CD4-positive, alpha-beta memory T cell (primary cell): ENCODE data around the gene CLIC1. TPM values are rescaled to one million over a fixed set of nuclear protein-coding genes. Genes with fewer than 3 reads are reported as not detected.
A peak's percentile ranks its signal among the peaks of the same experiment; 100 is the strongest.

Experiments
- CTCF ChIA-PET: fragments of 350-600 bp; sonication (Branson Sonifier 250); formaldehyde crosslinking; loops from one replicate; lab custom pipeline; 2021; ENCODE audit warnings: inconsistent platforms; ENCODE audit not compliant: partially characterized antibody; lab: Charles Lee
- POLR2A ChIA-PET: fragments of 350-600 bp; sonication (Branson Sonifier 250); formaldehyde crosslinking; loops from one replicate; lab custom pipeline; 2021; ENCODE audit not compliant: partially characterized antibody; lab: Charles Lee
- DNase-seq, 5 donors: peaks; one replicate each; pipeline versions ENCODE4 v3.0.0 to v3.0.0-alpha.2; 2020 to 2022; ENCODE audit warnings: mixed read lengths in 1 of 5
- H3K27ac ChIP-seq: one replicate; pipeline ENCODE4 v1.7.0; 2013; ENCODE audit warnings: low read depth, low read length
- H3K27me3 ChIP-seq: 2 replicates; pipeline ENCODE4 v1.7.0; 2013; ENCODE audit warnings: mild to moderate bottlenecking, low read length, moderate library complexity; ENCODE audit not compliant: insufficient read depth
- H3K36me3 ChIP-seq: 2 replicates; pipeline ENCODE4 v1.7.0; 2013; ENCODE audit warnings: mild to moderate bottlenecking, low read length, moderate library complexity; ENCODE audit not compliant: insufficient read depth
- H3K4me1 ChIP-seq: 2 replicates; pipeline ENCODE4 v1.7.0; 2013; ENCODE audit warnings: mild to moderate bottlenecking, low read length, moderate library complexity; ENCODE audit not compliant: insufficient read depth
- H3K4me3 ChIP-seq, 2 donors: one replicate each; pipeline ENCODE4 v1.7.0; 2013; ENCODE audit warnings: low read length in 2 of 2, mild to moderate bottlenecking in 1 of 2
- H3K9me3 ChIP-seq, 2 donors: one replicate each; pipeline ENCODE4 v1.7.0; 2013; ENCODE audit warnings: low read length in 2 of 2, control low read depth in 1 of 2; ENCODE audit not compliant: control insufficient read depth in 1 of 2
- H3K27ac Mint-ChIP-seq, 7 donors: one replicate each; pipeline ENCODE4 v1.8.0; 2020 to 2021; ENCODE audit warnings: mixed read lengths in 7 of 7, mild to moderate bottlenecking in 6 of 7, inconsistent platforms in 3 of 7, moderate library complexity in 3 of 7
- H3K27me3 Mint-ChIP-seq, 2 donors: one replicate each; pipeline ENCODE4 v1.8.0; 2020 to 2021; ENCODE audit warnings: mixed read lengths in 2 of 2
- H3K36me3 Mint-ChIP-seq, 2 donors: one replicate each; pipeline ENCODE4 v1.8.0; 2020 to 2021; ENCODE audit warnings: mixed read lengths in 2 of 2, inconsistent platforms in 1 of 2, mild to moderate bottlenecking in 1 of 2
- H3K4me1 Mint-ChIP-seq, 4 donors: one replicate each; pipeline ENCODE4 v1.8.0; 2020 to 2021; ENCODE audit warnings: mixed read lengths in 4 of 4, mild to moderate bottlenecking in 1 of 4
- H3K4me3 Mint-ChIP-seq, 8 donors: one replicate each; pipeline ENCODE4 v1.8.0; 2020 to 2021; ENCODE audit warnings: mixed read lengths in 8 of 8, mild to moderate bottlenecking in 7 of 8, moderate library complexity in 6 of 8, inconsistent platforms in 3 of 8
- H3K9me3 Mint-ChIP-seq, 8 donors: one replicate each; pipeline ENCODE4 v1.8.0; 2020 to 2021; ENCODE audit warnings: mixed read lengths in 8 of 8, mild to moderate bottlenecking in 5 of 8, inconsistent platforms in 3 of 8, moderate library complexity in 1 of 8
- intact Hi-C: fragments of 100-400 bp; cut with micrococcal nuclease; formaldehyde crosslinking; loops from one replicate; pipeline ENCODE4 v1.15.1; 2023
- polyA plus RNA-seq, 2 donors: library from polyadenylated mRNA; unstranded; fragments of 300-500 nt; fragmentation: Illumina TruSeq; gene quantifications; one replicate each; pipeline ENCODE4 v1.2.3, GENCODE V29; 2021
- total RNA-seq, 2 experiments: library from RNA; stranded (reverse); gene quantifications; one replicate each; pipeline ENCODE4 v1.2.3, GENCODE V29; 2021

The CLIC1 gene
- total and polyA plus RNA-seq, 4 experiments from 2014 or later, result 91.0 to 601 (median 280) TPM

- Histone ChIP-seq H3K4me1 (peaks cover 33% of the 10 kb centered on the region), H3K4me3 (peak overlapping the region; percentile 70 to 82), H3K36me3 (peaks cover 22% of the 10 kb centered on the region), H3K27ac (peak overlapping the region; percentile 97), H3K9me3 (no peaks in the 10 kb centered on the region), H3K27me3 (no peaks in the 10 kb centered on the region)
- Mint-ChIP-seq H3K9me3 (peaks cover 0 to 5% (median 0%) of the 10 kb centered on the region in 8 donors), H3K4me3 (peak overlapping the region; percentile 97 to 99 (median 98)), H3K4me1 (peaks cover 25 to 49% (median 39%) of the 10 kb centered on the region in 4 donors), H3K27me3 (no peaks in the 10 kb centered on the region), H3K27ac (peak overlapping the region; percentile 93 to 99 (median 98)), H3K36me3 (peaks cover 14 to 29% of the 10 kb centered on the region in 2 donors)
- intact Hi-C loops, result loop anchor here (2.0 kb wide), 2 partner anchors 22 to 36 kb away; partner anchors contain the start of gene LY6G5C
- DNase-seq, result peak in 1 of 5 donors; percentile 7
- POLR2A ChIA-PET, result interaction anchor here (0.7 to 2.7 kb wide), 26 partner anchors 9 to 1269 kb away, joined by 3 to 22 read pairs (median 7); partner anchors contain the start of genes BAG6, CLIC1, CSNK2B and DDAH2
- CTCF ChIA-PET, result interaction anchor here (1.0 to 3.2 kb wide), 3 partner anchors 27 to 128 kb away, joined by 4 to 11 read pairs (median 8); partner anchors contain the start of gene DDAH2
Measured at GRCh38 chr6:31702405-31702818, 33.9 kb downstream of the CLIC1 start.

DNA sequence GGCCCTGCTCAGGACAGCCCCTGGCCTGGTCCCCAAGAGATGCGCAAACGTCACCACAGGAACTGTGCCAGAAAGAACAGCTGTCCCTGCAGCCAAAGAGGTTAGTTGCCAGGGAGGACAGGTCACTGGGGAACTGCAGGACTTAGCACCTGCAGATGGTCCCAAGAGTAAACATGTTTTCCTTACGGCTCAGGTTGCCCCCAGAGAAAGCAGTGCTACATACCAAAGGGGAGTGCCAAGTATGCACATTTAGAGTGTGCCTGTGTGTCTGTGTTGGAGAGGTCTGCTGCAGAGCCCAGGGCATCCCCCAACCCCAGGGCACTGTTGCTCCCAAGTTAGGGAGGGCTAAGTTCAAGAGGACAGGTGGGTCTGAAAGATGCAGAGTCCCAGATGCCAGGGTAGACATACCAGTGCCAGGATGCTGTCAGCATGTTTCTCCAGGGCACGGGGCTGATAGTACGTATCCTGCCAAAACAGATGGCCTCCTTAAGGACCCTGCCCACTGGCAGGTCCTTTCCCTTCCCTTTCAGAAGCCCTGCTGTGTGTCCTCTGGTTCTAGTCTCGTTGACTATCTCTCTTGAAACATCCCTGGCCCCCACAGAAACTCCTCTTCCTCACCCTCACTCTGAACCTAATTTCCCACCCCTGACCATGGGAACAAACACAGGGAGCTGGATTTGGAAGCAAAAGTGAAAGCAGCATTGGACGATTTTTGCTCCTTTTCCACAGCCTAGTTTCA is 34.5 kb downstream of the CLIC1 start:
- Histone ChIP-seq H3K27ac (peak overlapping the region; percentile 97), H3K4me3 (peak overlapping the region; percentile 70 to 82), H3K27me3 (no peaks in the 10 kb centered on the region), H3K9me3 (no peaks in the 10 kb centered on the region), H3K36me3 (peaks cover 27% of the 10 kb centered on the region), H3K4me1 (peaks cover 35% of the 10 kb centered on the region)
- ChIA-PET CTCF (interaction anchor here (2.1 to 3.2 kb wide), 2 partner anchors 28 to 129 kb away, joined by 8 to 11 read pairs; partner anchors contain the start of gene DDAH2), POLR2A (interaction anchor here (0.9 to 2.7 kb wide), 14 partner anchors 8 to 200 kb away, joined by 3 to 22 read pairs (median 11); partner anchors contain the start of genes BAG6, CSNK2B, GPANK1 and HSPA1A)
- Mint-ChIP-seq H3K36me3 (peaks cover 20 to 35% of the 10 kb centered on the region in 2 donors), H3K27me3 (no peaks in the 10 kb centered on the region), H3K9me3 (peaks cover 0 to 5% (median 0%) of the 10 kb centered on the region in 8 donors), H3K4me1 (peaks cover 25 to 53% (median 41%) of the 10 kb centered on the region in 4 donors), H3K27ac (peak overlapping the region; percentile 93 to 99 (median 98)), H3K4me3 (peak overlapping the region; percentile 97 to 99 (median 98))
- intact Hi-C loops, result loop anchor here (2.0 kb wide), 2 partner anchors 21 to 37 kb away; partner anchors contain the start of gene LY6G5C
- no peak for DNase-seq

- ChIA-PET CTCF (no interaction called here), POLR2A (interaction anchor here (1.1 to 2.7 kb wide), 2 partner anchors 127 to 162 kb away, joined by 3 to 9 read pairs; partner anchors contain the start of gene NEU1)
- intact Hi-C loops, result no loop called here
- Histone ChIP-seq H3K4me3 (no peak overlapping the region), H3K4me1 (peaks cover 35% of the 10 kb centered on the region), H3K27ac (peak overlapping the region; percentile 97), H3K9me3 (no peaks in the 10 kb centered on the region), H3K27me3 (no peaks in the 10 kb centered on the region), H3K36me3 (peaks cover 31% of the 10 kb centered on the region)
- DNase-seq, result no peak
- Mint-ChIP-seq H3K27me3 (no peaks in the 10 kb centered on the region), H3K27ac (peak overlapping the region; percentile 64 to 99 (median 81)), H3K36me3 (peaks cover 24 to 41% of the 10 kb centered on the region in 2 donors), H3K9me3 (peaks cover 0 to 5% (median 0%) of the 10 kb centered on the region in 8 donors), H3K4me3 (peak overlapping the region; percentile 72 to 99 (median 98)), H3K4me1 (peaks cover 25 to 53% (median 41%) of the 10 kb centered on the region in 4 donors)
Measured at GRCh38 chr6:31700740-31701401, 35.5 kb downstream of the CLIC1 start.

DNA sequence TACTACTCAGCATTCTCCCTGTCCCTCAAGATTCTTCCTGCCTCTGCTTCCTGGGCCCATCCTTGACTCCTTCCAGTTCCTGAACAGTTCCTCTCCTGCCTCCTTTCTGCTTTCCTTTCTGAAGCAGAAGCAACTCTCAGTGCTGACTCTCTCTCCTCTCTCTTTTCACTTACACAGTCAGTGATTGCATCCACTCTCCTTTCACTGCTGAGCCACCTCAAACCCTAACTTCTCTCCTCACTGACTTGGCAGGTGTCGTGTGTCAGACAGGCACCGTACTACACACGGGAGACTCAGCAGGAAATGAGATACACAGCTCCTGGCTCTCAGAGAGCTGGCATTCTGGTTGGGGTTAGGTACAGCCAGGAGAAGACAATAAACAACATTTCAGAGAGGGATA is 38.8 kb downstream of the CLIC1 start:
- Histone ChIP-seq H3K36me3 (peaks cover 53% of the 10 kb centered on the region), H3K27me3 (no peaks in the 10 kb centered on the region), H3K9me3 (no peaks in the 10 kb centered on the region), H3K27ac (no peak overlapping the region), H3K4me3 (no peak overlapping the region), H3K4me1 (peaks cover 28% of the 10 kb centered on the region)
- no peak for DNase-seq
- ChIA-PET POLR2A (no interaction called here), CTCF (no interaction called here)
- Mint-ChIP-seq H3K9me3 (peaks cover 0 to 3% (median 0%) of the 10 kb centered on the region in 8 donors), H3K27ac (peak overlapping the region; percentile 15 to 88 (median 74)), H3K36me3 (peaks cover 30 to 58% of the 10 kb centered on the region in 2 donors), H3K4me1 (peaks cover 23 to 39% (median 31%) of the 10 kb centered on the region in 4 donors), H3K4me3 (no peak overlapping the region), H3K27me3 (no peaks in the 10 kb centered on the region)
- intact Hi-C loops, result no loop called here

DNA sequence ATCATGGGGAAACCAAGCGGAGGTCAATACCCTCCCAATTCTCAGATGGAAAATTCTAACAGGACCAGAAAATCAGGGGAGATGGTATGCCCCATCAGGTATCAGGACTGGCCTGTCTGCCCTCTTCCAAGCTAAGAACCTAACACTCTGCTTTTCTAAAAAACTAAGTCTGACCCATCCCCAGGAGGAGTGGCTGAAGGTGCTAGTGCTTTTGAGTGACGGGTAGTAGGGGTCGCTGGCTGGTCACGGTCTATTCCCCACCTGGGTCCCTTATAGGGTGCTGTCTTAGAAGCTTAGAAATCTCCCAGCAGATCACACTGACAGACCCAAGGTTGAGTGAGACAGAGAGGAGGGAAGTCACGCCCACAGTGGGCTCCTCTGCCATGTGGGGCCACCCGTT is 42.8 kb downstream of the CLIC1 start:
- no peak for DNase-seq
- H3K27ac ChIP-seq, result no peak overlapping the region
- Mint-ChIP-seq H3K4me1 (peaks cover 8 to 13% (median 10%) of the 10 kb centered on the region in 4 donors), H3K27ac (no peak overlapping the region), H3K27me3 (no peaks in the 10 kb centered on the region), H3K36me3 (peaks cover 30 to 69% of the 10 kb centered on the region in 2 donors), H3K9me3 (no peaks in the 10 kb centered on the region), H3K4me3 (no peak overlapping the region)
- POLR2A ChIA-PET, result interaction anchor here (0.7 to 3.0 kb wide), 5 partner anchors 9 to 181 kb away, joined by 3 to 15 read pairs (median 5); partner anchors contain the start of gene ABHD16A
- peaks cover 59% of the 10 kb centered on the region for H3K36me3 ChIP-seq
- intact Hi-C loops, result no loop called here
- peaks cover 7% of the 10 kb centered on the region for H3K4me1 ChIP-seq
- no peaks in the 10 kb centered on the region for H3K27me3 ChIP-seq
- H3K4me3 ChIP-seq, result no peak overlapping the region
- CTCF ChIA-PET, result interaction anchor here (0.7 to 1.3 kb wide), 3 partner anchors 9 to 989 kb away, joined by 3 to 4 read pairs (median 4); partner anchors contain the start of gene LY6G5C
- no peaks in the 10 kb centered on the region for H3K9me3 ChIP-seq

DNA sequence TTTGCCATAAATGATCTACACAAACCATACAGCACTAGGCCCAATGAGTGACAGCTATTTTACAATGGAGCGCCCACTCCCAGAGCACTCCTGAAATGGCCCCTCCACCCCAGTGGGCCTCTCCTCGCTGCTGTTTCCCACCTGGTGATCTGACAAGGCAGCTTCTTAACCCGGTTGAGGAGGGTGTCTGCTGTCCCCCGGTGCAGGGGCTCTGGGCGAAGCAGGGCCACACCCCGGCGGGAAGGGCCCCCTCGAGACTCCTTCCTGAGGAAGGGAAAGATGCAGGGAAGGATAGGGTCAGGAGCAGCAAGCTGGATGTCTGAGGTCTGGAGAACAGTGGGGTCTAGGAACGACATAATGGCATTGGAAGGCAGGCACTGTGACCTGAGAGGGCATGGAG is 43.4 kb downstream of the CLIC1 start:
- no peak for DNase-seq
- Mint-ChIP-seq H3K4me1 (peaks cover 6 to 9% (median 8%) of the 10 kb centered on the region in 4 donors), H3K4me3 (no peak overlapping the region), H3K27ac (peak overlapping the region in 2 of 7 donors; percentile 48 to 84), H3K9me3 (no peaks in the 10 kb centered on the region), H3K27me3 (no peaks in the 10 kb centered on the region), H3K36me3 (peaks cover 29 to 70% of the 10 kb centered on the region in 2 donors)
- no peaks in the 10 kb centered on the region for H3K9me3 ChIP-seq
- POLR2A ChIA-PET, result interaction anchor here (1.0 to 3.0 kb wide), 2 partner anchors 10 to 182 kb away, joined by 5 to 15 read pairs; partner anchors contain the start of gene ABHD16A
- H3K27ac ChIP-seq, result no peak overlapping the region
- no peak overlapping the region for H3K4me3 ChIP-seq
- peaks cover 7% of the 10 kb centered on the region for H3K4me1 ChIP-seq
- intact Hi-C loops, result no loop called here
- H3K36me3 ChIP-seq, result peaks cover 65% of the 10 kb centered on the region
- H3K27me3 ChIP-seq, result no peaks in the 10 kb centered on the region
- CTCF ChIA-PET, result interaction anchor here (1.0 to 1.1 kb wide), 2 partner anchors 12 to 77 kb away, joined by 3 to 4 read pairs; partner anchors contain the start of gene LY6G5C
